22Rv1 (cell line): ENCODE results near the gene MRPL49.

Experiments
- ZFX ChIP-seq: fragments of 450-650 bp; IDR thresholded peaks from 2 replicates; pipeline ENCODE4 v1.6.1; 2017; ENCODE audit warnings: antibody characterized with exemption, borderline replicate concordance
- TF ChIP-seq, protein P1 (sequence below): fragments of 450-650 bp; IDR thresholded peaks from 2 replicates; pipeline ENCODE4 v1.5.1; 2017; ENCODE audit warnings: mild to moderate bottlenecking

DNA sequence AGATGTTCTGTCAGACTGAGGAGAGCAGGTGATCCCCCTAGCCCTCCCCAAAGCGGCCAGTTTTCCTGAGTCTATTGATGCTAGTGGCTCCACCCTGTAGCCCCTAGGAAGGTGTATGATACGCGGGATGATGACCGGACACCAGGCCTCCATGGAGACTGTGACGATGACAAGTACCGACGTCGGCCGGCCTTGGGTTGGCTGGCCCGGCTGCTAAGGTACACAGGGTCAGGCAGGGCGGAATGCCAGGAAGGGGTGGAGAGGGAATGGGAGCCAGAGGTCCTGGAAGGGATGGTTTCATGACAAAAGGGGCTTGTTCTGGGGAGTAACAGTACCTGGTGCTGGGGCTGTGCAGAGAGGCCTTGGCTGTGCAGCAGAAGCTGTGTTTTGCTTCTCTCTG, 34.9 kb upstream of the MRPL49 start:
- TF ChIP-seq, protein P1, sequence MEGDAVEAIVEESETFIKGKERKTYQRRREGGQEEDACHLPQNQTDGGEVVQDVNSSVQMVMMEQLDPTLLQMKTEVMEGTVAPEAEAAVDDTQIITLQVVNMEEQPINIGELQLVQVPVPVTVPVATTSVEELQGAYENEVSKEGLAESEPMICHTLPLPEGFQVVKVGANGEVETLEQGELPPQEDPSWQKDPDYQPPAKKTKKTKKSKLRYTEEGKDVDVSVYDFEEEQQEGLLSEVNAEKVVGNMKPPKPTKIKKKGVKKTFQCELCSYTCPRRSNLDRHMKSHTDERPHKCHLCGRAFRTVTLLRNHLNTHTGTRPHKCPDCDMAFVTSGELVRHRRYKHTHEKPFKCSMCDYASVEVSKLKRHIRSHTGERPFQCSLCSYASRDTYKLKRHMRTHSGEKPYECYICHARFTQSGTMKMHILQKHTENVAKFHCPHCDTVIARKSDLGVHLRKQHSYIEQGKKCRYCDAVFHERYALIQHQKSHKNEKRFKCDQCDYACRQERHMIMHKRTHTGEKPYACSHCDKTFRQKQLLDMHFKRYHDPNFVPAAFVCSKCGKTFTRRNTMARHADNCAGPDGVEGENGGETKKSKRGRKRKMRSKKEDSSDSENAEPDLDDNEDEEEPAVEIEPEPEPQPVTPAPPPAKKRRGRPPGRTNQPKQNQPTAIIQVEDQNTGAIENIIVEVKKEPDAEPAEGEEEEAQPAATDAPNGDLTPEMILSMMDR, result no peak
- no peak for TF ChIP-seq ZFX
